HepG2 (cell line): ENCODE data around the gene C16orf90. TPM values are rescaled to one million over a fixed set of nuclear protein-coding genes. Genes with fewer than 3 reads are reported as not detected.

Source experiments
- AGO1 ChIP-seq: fragments of 200-400 bp; formaldehyde crosslinking; IDR thresholded peaks from 2 replicates; pipeline ENCODE4 v1.6.1; 2017; ENCODE audit warnings: mild to moderate bottlenecking, low read depth, low read length, moderate library complexity; ENCODE audit not compliant: poor library complexity, severe bottlenecking
- ERF ChIP-seq: IDR thresholded peaks from 2 replicates; pipeline ENCODE4 v1.6.1; 2018; ENCODE audit warnings: missing biosample characterization, missing genetic modification reagents
- JARID2 ChIP-seq: sonication (generic); formaldehyde crosslinking; IDR thresholded peaks from 2 replicates; pipeline ENCODE4 v1.8.1; 2023; ENCODE audit warnings: missing genetic modification reagents, inconsistent platforms; ENCODE audit not compliant: insufficient replicate concordance
- SIN3A ChIP-seq: IDR thresholded peaks from 2 replicates; pipeline ENCODE4 v1.6.1; 2011; ENCODE audit warnings: low read depth, mild to moderate bottlenecking, control low read depth, low read length, borderline replicate concordance
- ZNF121 ChIP-seq: sonication (generic); formaldehyde crosslinking; IDR thresholded peaks from 2 replicates; pipeline ENCODE4 v1.5.0; 2020; ENCODE audit warnings: mild to moderate bottlenecking, missing genetic modification reagents
- ZNF446 ChIP-seq: sonication (generic); formaldehyde crosslinking; IDR thresholded peaks from 2 replicates; pipeline ENCODE4 v1.5.0; 2020; ENCODE audit warnings: mild to moderate bottlenecking, missing genetic modification reagents
- ZNF83 ChIP-seq: sonication (generic); formaldehyde crosslinking; IDR thresholded peaks from 2 replicates; pipeline ENCODE4 v1.4.0; 2020; ENCODE audit warnings: missing genetic modification reagents, mild to moderate bottlenecking, borderline replicate concordance
- polyA plus RNA-seq, 8 experiments: library from polyadenylated mRNA; depleted of rRNA in 3 of 8; stranded (reverse) in 7 of 8; unstranded in 1 of 8; fragments of >200 nt; fragmentation: Illumina TruSeq in 4 of 8; extraction: Trizol in 4 of 8; gene quantifications; 2 replicates each; pipeline versions ENCODE4 v1.2.1 to v1.2.3, GENCODE V29; 2011 to 2016; ENCODE audit warnings: low read depth in 4 of 8, missing spikeins in 1 of 8, mixed read lengths in 1 of 8; ENCODE audit not compliant: insufficient read depth in 1 of 8
- total RNA-seq, 5 experiments: library from RNA; depleted of rRNA; stranded (reverse); fragments of >200 nt; fragmentation: Illumina TruSeq; extraction: Trizol; gene quantifications; 2 replicates each; pipeline ENCODE4 v1.2.3, GENCODE V29; 2016; ENCODE audit warnings: low read depth in 1 of 5
- TF ChIP-seq, protein P1 (sequence below): sonication (generic); formaldehyde crosslinking; IDR thresholded peaks from 2 replicates; pipeline ENCODE4 v1.8.1; 2023; ENCODE audit warnings: mild to moderate bottlenecking, missing genetic modification reagents
- TF ChIP-seq, protein P2 (sequence below): sonication (generic); formaldehyde crosslinking; IDR thresholded peaks from 2 replicates; pipeline ENCODE4 v1.9.0; 2021; ENCODE audit warnings: missing genetic modification reagents, borderline replicate concordance

C16orf90 gene
- total and polyA plus RNA-seq, 2 of the 13 experiments (the other 11 are each of a cell fraction or from before 2014, with no cell fraction given): not detected

DNA sequence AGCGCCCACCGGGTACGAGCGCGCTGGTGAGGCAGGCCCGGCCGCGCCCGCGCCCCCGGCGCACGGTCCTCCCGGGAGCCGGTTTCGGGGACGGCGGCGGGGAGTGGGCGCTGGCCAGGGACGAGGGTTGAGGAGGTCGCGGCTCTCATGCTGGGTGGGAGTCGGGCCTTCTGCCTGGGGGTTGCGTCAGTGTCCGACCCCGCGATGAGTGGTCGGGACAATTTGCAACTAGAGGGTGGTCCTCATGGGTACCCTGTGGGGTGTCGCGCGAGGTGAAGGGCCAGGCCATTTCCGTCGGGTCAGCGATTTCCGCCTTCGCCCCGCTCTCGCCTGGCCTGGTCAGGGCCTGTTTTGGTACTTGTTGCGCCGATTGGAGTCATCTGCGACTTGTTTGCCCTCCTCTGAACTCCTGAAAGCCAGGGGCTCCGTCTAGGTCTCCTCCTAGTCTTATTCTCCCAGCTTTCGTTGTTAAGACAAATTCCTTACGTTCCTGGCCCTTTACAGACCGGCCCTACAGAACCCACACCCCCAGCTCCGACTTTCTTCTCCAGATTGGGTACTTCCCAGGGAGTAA lies 36.9 kb downstream of the C16orf90 start (continued):
- TF ChIP-seq, protein P1, sequence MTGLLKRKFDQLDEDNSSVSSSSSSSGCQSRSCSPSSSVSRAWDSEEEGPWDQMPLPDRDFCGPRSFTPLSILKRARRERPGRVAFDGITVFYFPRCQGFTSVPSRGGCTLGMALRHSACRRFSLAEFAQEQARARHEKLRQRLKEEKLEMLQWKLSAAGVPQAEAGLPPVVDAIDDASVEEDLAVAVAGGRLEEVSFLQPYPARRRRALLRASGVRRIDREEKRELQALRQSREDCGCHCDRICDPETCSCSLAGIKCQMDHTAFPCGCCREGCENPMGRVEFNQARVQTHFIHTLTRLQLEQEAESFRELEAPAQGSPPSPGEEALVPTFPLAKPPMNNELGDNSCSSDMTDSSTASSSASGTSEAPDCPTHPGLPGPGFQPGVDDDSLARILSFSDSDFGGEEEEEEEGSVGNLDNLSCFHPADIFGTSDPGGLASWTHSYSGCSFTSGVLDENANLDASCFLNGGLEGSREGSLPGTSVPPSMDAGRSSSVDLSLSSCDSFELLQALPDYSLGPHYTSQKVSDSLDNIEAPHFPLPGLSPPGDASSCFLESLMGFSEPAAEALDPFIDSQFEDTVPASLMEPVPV (CRISPR knock-in tag): 0 out of 2 replicates have a peak, but pooled peaks have one; percentile 2
- TF ChIP-seq ZNF121 (CRISPR knock-in tag): no peak
- TF ChIP-seq SIN3A: peak; percentile 26; the same call in 1 of the 2 replicates
- TF ChIP-seq ERF (CRISPR knock-in tag): no peak
- TF ChIP-seq ZNF446 (CRISPR knock-in tag): peak; percentile 14; the same call in 1 of the 2 replicates
- no peak for TF ChIP-seq JARID2 (CRISPR knock-in tag)
- TF ChIP-seq ZNF83 (CRISPR knock-in tag): peak; percentile 42; the same call in 1 of the 2 replicates
- TF ChIP-seq, protein P2, sequence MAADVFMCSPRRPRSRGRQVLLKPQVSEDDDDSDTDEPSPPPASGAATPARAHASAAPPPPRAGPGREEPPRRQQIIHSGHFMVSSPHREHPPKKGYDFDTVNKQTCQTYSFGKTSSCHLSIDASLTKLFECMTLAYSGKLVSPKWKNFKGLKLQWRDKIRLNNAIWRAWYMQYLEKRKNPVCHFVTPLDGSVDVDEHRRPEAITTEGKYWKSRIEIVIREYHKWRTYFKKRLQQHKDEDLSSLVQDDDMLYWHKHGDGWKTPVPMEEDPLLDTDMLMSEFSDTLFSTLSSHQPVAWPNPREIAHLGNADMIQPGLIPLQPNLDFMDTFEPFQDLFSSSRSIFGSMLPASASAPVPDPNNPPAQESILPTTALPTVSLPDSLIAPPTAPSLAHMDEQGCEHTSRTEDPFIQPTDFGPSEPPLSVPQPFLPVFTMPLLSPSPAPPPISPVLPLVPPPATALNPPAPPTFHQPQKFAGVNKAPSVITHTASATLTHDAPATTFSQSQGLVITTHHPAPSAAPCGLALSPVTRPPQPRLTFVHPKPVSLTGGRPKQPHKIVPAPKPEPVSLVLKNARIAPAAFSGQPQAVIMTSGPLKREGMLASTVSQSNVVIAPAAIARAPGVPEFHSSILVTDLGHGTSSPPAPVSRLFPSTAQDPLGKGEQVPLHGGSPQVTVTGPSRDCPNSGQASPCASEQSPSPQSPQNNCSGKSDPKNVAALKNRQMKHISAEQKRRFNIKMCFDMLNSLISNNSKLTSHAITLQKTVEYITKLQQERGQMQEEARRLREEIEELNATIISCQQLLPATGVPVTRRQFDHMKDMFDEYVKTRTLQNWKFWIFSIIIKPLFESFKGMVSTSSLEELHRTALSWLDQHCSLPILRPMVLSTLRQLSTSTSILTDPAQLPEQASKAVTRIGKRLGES (CRISPR knock-in tag): 0 out of 2 replicates have a peak, but pooled peaks have one; percentile 17
- TF ChIP-seq AGO1: peak; percentile 14
